GM18517 (cell line): ENCODE results near the gene REEP1.
"Not testable (repeated sequence)": the region's sequence is repeated elsewhere in the genome, so short reads cannot be mapped to it uniquely, and the experiment has no call there.

Source experiments
- ATAC-seq: cut with Tn5 transposase; IDR thresholded peaks from one replicate; pipeline ENCODE4 v1.9.1; 2021; ENCODE audit warnings: mild to moderate bottlenecking, moderate library complexity; ENCODE audit not compliant: unreplicated experiment

REEP1 gene

DNA sequence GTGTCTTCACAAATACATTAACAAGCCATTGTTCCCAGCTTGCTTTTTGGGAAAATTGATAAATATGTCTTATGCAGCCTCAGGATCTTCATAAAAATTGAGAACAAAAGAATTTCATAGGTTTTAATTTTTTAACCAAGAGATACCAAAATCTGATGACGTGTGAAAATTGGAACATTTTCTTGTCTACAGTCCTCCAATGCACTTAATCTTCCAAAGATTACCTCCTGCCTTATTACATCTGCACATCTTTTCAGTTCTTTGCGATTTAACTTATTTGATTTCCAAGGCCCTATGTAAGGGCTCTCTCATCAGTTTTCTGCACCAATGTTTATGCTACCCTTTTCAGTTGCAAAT, 135.1 kb downstream of the REEP1 start:
- ATAC-seq = no peak

GRCh38 chr2:86201671-86202335, 135.6 kb downstream of the REEP1 start:
- ATAC-seq = no peak

DNA sequence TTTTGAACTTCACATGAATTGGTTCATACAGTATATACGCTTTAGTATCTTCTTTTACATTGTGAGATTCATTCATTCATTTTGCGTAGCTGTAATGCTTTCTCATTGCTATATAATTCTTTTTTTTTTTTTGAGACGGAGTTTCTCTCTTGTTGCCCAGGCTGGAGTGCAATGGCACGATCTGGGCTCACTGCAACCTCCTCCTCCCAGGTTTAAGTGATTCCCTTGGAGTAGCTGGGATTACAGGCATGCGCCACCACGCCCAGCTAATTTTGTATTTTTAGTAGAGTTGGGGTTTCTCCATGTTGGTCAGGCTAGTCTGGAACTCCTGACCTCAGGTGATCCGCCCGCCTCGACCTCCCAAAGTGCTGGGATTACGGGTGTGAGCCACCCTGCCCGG, 136.9 kb downstream of the REEP1 start:
- ATAC-seq = not testable (repeated sequence)

GRCh38 chr2:86199834-86200177, 137.6 kb downstream of the REEP1 start:
- ATAC-seq = no peak

DNA sequence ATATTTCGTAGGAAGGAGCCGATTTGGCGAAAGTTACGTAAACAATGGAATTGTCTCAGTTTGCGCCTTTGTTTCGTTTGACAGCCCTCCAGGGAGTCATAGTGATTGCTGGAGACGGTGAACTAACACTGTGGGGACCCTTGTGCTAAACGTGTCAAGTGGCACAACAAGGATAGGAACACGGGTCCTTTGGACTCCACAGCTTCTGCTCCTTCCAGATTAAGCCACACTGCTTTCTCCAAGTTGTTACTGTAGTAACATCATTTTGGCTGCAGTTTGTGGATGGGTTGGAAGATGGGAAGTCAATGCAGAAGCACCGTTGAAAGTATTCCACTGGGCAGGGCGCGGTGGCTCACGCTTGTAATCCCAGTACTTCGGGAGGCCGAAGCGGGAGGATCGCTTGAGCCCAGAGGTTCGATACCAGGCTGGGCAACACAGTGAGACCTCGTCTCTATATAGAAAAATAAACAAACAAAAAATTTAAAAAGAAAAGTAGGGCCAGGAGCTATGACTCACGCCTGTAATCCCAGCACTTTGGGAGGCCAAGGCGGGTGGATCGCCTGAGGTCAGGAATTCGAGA, 141.5 kb downstream of the REEP1 start:
- peak; percentile 2 for ATAC-seq

GRCh38 chr2:86195055-86195807, 142.2 kb downstream of the REEP1 start, which contains the start of gene IMMT:
Gene IMMT (minus strand): TSS chr2:86195462. CDS start chr2:86195382, 80 bp downstream.
- peak; percentile 76 for ATAC-seq

- ATAC-seq = no peak
These were observed 142.7 kb downstream of the REEP1 start for GRCh38 chr2:86194751-86195054.

DNA sequence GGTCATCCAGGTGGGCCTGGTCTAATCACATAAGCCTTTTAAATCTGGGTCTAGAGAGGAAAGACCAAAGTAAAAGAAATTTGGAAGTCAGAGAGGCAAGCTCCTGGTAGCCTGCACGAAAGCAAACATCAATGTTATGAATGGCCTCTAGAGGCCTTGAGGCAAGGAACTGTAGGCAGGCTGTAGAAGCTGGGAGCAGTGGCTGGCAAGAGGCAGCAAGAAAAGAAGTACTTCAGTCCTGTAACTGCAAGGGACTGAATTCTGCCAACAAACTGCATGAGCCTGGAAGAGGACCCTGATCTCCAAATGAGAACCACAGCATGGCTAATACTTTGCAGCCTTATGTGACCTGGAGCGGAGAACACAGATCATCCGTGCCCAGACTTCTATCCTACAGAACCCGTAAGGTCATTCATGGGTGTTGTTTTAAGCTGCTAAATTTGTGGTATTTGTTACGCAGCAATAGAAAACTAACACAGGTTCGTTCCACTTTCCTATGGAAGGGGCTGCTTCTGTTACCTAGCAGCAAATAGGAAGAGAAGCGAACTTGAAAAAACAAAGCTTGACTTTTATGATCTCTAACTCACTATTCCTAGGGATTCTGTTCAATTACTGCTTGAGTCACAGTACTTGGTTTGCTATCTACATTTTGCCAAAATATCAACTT, 143.4 kb downstream of the REEP1 start:
- ATAC-seq = no peak

GRCh38 chr2:86189782-86190416, 147.5 kb downstream of the REEP1 start:
- ATAC-seq = no peak

- ATAC-seq = no peak
These were observed 151.0 kb downstream of the REEP1 start for GRCh38 chr2:86186431-86186830.

GRCh38 chr2:86185517-86186212, 151.8 kb downstream of the REEP1 start:
- no peak for ATAC-seq

DNA sequence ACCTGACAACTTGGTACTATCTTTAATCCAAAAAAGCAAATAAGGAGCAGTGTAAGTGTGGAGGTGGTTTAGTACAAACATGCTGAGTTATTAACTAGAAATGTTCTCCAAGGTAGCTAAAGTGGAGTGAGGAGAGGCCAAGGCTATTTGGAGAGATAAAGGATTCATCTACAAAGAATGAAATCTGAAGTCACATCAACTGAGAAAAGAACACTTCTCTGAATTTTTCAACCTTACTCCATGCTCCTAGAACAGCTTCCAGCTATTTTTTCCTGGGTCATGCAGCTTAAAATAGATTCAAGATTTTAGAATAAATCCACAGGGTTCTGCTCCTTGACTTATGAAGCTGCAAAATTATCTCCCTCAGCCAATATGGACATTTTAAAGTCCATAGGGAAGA, 160.8 kb downstream of the REEP1 start:
- no peak for ATAC-seq

DNA sequence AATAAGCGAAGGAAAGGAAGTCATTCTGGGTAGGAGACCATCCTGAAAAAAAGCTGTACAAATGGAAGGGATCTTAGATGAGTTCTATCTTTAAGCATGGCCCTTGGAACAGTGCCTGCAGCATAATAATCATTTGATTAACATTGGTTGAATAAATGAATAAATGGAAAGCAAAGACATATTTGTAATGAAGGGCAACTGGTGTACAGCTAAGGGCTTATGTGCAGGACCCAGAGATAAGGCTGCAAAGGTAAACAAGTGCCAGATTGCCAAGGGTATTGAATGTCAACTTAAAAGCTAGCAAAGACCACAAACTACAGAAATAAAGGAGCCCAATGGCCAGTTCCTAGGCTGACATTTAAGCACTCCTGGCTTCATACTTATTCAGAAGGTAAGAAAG, 161.6 kb downstream of the REEP1 start:
- no peak for ATAC-seq

GRCh38 chr2:86174445-86174844, 163.0 kb downstream of the REEP1 start:
- peak; percentile 51 for ATAC-seq

- no peak for ATAC-seq
These were observed 164.8 kb downstream of the REEP1 start for GRCh38 chr2:86172610-86173009.

DNA sequence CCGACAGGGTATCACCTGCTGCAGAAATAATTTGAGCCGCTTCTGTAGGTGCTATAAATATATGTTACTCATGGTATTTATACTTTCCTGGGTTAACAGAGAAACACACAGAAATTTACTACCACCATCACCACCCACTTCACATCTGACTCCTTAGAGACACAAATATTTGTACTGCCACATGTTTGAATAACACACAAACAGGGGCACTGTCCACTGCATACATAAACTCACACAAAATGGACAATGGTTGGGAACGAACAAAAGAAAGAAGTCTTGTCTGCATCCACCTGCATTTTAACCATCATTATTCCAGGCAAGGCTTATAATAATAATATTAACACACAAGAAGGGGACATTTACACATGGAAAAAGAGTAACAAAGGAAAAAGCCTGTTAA, 166.1 kb downstream of the REEP1 start:
- ATAC-seq = no peak

GRCh38 chr2:86170449-86170848, 167.0 kb downstream of the REEP1 start:
- no peak for ATAC-seq
